ENCODE measurements around the gene HS6ST2. TPM values are rescaled to one million over a fixed set of nuclear protein-coding genes. Genes with fewer than 3 reads are reported as not detected.

HS6ST2 gene
- polyA plus RNA-seq, 1 of the 3 experiments (the other 2 are of a cell fraction): 0.05 TPM

DNA sequence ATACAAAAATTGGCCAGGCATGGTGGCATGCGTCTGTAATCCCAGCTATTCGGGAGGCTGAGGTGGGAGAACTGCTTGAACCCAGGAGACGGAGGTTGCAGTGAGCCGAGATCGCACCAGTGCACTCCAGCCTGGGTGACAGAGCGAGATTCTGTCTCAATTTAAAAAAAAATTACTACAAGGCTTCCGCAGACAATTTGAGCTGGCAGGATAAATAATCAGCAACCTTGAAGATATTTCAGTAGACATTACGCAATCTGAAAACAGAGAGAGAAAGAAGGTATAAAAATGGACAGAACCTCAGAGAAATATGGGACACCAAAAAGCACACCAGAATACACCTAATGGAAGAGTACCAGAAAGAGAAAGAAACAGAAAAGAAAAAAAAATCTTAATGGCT lies 25.3 kb downstream of the HS6ST2 start (continued):
- TF ChIP-seq MEF2A (IDR thresholded peaks at IDR 0.05; ENCODE audit: borderline replicate concordance, low read depth) (no peak), NRF1 (IDR thresholded peaks at IDR 0.05; ENCODE audit: low read depth, low read length) (no peak), GABPA (IDR thresholded peaks at IDR 0.05; ENCODE audit: low read depth) (no peak)

DNA sequence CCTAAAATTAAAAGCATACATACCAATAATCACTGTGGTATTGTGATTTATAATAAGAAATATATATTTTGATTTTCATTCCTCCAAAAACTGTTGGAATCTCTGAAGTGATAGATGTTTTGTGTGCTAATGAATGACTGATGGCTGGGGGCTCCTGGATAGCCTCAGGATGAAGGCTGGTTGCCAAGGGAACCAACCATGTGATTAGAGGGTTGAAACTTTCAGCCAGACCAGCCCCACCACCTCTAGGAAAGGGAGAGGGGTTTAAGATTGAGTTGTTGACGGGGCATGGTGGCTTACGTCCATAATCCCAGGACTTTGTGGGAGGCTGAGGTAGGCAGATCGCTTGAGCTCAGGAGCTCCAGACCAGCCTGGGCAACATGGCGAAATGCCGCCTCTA lies 34.0 kb downstream of the HS6ST2 start:
- Histone ChIP-seq H3K4me2 (no peak overlapping the region), H3K79me2 (ENCODE audit: insufficient read depth) (no peaks in the 10 kb centered on the region), H3K27me3 (ENCODE audit: insufficient read depth) (no peaks in the 10 kb centered on the region; the same call in 1 of the 2 replicates), H3K9me3 (no peaks in the 10 kb centered on the region), H2AFZ (ENCODE audit: low read depth) (no peak overlapping the region), H3K9ac (no peak overlapping the region), H3K9me2 (no peaks in the 10 kb centered on the region), H3K4me3 (ENCODE audit: low read depth in 2 of 2, low read length in 1 of 2) (no peak overlapping the region), H3K27ac (ENCODE audit: low read depth in 2 of 2, low read length in 1 of 2) (no peak overlapping the region), H3K4me1 (ENCODE audit: control insufficient read depth in 1 of 2, insufficient read depth in 2 of 2, low read depth in 1 of 2, low read length in 1 of 2) (no peaks in the 10 kb centered on the region), H3K36me3 (replicated peaks in 1 of 2; ENCODE audit: control insufficient read depth in 1 of 2, insufficient read depth in 2 of 2, low read length in 1 of 2) (no peaks in the 10 kb centered on the region), H4K20me1 (ENCODE audit: insufficient read depth) (no peaks in the 10 kb centered on the region), H3F3A (replicated peaks; ENCODE audit: insufficient read depth) (no peaks in the 10 kb centered on the region)
- 31% methylated on average over 5 of the region's 5 CpGs for WGBS (ENCODE audit: low lambda C conversion rate)
- ChIA-PET POLR2A (no interaction called here), CTCF (no interaction called here)
- DNase-seq: no peak
- TF ChIP-seq RFX5 (IDR thresholded peaks at IDR 0.05; ENCODE audit: low read length) (no peak), NFIC (IDR thresholded peaks at IDR 0.05; ENCODE audit: borderline replicate concordance) (no peak), ELF1 (IDR thresholded peaks at IDR 0.05) (no peak), YY1 (IDR thresholded peaks at IDR 0.05; ENCODE audit: low read depth) (no peak), TCF12 (IDR thresholded peaks at IDR 0.05) (no peak), RXRA (IDR thresholded peaks at IDR 0.05; ENCODE audit: borderline replicate concordance, low read depth) (no peak), TAF1 (IDR thresholded peaks at IDR 0.05; ENCODE audit: borderline replicate concordance, low read depth, low read length) (no peak), SIN3A (IDR thresholded peaks at IDR 0.05; ENCODE audit: borderline replicate concordance, low read depth, low read length) (no peak), GATA2 (CRISPR knock-in tag; IDR thresholded peaks at IDR 0.05) (no peak), JUND (IDR thresholded peaks at IDR 0.05) (no peak), FOSL2 (IDR thresholded peaks at IDR 0.05; ENCODE audit: borderline replicate concordance, low read depth) (no peak), NRF1 (IDR thresholded peaks at IDR 0.05; ENCODE audit: low read depth, low read length) (no peak), EP300 (IDR thresholded peaks at IDR 0.05; ENCODE audit: borderline replicate concordance in 1 of 2, low read depth in 1 of 2, low read length in 1 of 2) (no peak)
- TF ChIP-seq, protein P1, sequence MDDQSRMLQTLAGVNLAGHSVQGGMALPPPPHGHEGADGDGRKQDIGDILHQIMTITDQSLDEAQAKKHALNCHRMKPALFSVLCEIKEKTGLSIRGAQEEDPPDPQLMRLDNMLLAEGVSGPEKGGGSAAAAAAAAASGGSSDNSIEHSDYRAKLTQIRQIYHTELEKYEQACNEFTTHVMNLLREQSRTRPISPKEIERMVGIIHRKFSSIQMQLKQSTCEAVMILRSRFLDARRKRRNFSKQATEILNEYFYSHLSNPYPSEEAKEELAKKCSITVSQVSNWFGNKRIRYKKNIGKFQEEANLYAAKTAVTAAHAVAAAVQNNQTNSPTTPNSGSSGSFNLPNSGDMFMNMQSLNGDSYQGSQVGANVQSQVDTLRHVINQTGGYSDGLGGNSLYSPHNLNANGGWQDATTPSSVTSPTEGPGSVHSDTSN (IDR thresholded peaks at IDR 0.05): no peak
- TF ChIP-seq, protein P2, sequence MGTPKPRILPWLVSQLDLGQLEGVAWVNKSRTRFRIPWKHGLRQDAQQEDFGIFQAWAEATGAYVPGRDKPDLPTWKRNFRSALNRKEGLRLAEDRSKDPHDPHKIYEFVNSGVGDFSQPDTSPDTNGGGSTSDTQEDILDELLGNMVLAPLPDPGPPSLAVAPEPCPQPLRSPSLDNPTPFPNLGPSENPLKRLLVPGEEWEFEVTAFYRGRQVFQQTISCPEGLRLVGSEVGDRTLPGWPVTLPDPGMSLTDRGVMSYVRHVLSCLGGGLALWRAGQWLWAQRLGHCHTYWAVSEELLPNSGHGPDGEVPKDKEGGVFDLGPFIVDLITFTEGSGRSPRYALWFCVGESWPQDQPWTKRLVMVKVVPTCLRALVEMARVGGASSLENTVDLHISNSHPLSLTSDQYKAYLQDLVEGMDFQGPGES (IDR thresholded peaks at IDR 0.05; ENCODE audit: low read depth, low read length): no peak
- TF ChIP-seq, protein P3, sequence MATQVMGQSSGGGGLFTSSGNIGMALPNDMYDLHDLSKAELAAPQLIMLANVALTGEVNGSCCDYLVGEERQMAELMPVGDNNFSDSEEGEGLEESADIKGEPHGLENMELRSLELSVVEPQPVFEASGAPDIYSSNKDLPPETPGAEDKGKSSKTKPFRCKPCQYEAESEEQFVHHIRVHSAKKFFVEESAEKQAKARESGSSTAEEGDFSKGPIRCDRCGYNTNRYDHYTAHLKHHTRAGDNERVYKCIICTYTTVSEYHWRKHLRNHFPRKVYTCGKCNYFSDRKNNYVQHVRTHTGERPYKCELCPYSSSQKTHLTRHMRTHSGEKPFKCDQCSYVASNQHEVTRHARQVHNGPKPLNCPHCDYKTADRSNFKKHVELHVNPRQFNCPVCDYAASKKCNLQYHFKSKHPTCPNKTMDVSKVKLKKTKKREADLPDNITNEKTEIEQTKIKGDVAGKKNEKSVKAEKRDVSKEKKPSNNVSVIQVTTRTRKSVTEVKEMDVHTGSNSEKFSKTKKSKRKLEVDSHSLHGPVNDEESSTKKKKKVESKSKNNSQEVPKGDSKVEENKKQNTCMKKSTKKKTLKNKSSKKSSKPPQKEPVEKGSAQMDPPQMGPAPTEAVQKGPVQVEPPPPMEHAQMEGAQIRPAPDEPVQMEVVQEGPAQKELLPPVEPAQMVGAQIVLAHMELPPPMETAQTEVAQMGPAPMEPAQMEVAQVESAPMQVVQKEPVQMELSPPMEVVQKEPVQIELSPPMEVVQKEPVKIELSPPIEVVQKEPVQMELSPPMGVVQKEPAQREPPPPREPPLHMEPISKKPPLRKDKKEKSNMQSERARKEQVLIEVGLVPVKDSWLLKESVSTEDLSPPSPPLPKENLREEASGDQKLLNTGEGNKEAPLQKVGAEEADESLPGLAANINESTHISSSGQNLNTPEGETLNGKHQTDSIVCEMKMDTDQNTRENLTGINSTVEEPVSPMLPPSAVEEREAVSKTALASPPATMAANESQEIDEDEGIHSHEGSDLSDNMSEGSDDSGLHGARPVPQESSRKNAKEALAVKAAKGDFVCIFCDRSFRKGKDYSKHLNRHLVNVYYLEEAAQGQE (IDR thresholded peaks at IDR 0.05; ENCODE audit: low read depth, low read length): no peak
- TF ChIP-seq, protein P4, sequence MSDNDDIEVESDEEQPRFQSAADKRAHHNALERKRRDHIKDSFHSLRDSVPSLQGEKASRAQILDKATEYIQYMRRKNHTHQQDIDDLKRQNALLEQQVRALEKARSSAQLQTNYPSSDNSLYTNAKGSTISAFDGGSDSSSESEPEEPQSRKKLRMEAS (IDR thresholded peaks at IDR 0.05; ENCODE audit: low read depth): no peak

Data from SK-N-SH (cell line).